Esophagus squamous epithelium (tissue), 4 donors: ENCODE measurements around the gene AGFG2.

Experiments
- CTCF ChIP-seq, 6 experiments: fragments of 450-650 bp in 4 of 6; fragments of 200-600 bp in 2 of 6; sonication (generic) in 2 of 6; IDR thresholded peaks; one replicate each; pipeline ENCODE4 v1.5.1; 2016 to 2019; ENCODE audit warnings: antibody characterized with exemption in 6 of 6, mild to moderate bottlenecking in 4 of 6, moderate library complexity in 4 of 6
- POLR2A ChIP-seq, 4 donors: fragments of 450-650 bp; IDR thresholded peaks; one replicate each; pipeline ENCODE4 v1.6.1; 2017; ENCODE audit warnings: antibody characterized with exemption in 4 of 4, mild to moderate bottlenecking in 4 of 4, moderate library complexity in 3 of 4

GRCh38 chr7:100539436-100540006, 518 bp downstream of the AGFG2 start:
- TF ChIP-seq CTCF (IDR thresholded peaks at IDR 0.05) (no peak), POLR2A (IDR thresholded peaks at IDR 0.05) (no peak)
